Heart left ventricle (tissue), 16 donors: ENCODE data around the gene EFR3B. TPM values are rescaled to one million over a fixed set of nuclear protein-coding genes. Genes with fewer than 3 reads are reported as not detected.
"Not testable (repeated sequence)": the region's sequence is repeated elsewhere in the genome, so short reads cannot be mapped to it uniquely, and the experiment has no call there.

Source experiments
- ATAC-seq, 4 donors: fragments of 200-7000 bp; cut with Tn5 transposase; one replicate each; pipeline ENCODE4 v1.9.1; 2020 to 2022; ENCODE audit warnings: moderate library complexity in 4 of 4, mild to moderate bottlenecking in 3 of 4, moderate number of reproducible peaks in 1 of 4
- DNase-seq, 5 donors: peaks; one replicate each; pipeline ENCODE4 v3.0.0-alpha.2; 2020
- H3K27ac ChIP-seq, 12 donors: fragments of 200-600 bp; sonication (generic) in 4 of 12; one replicate each; pipeline versions ENCODE4 v1.5.0 to v1.8.0; 2016 to 2022; ENCODE audit warnings: mild to moderate bottlenecking in 2 of 12
- H3K27me3 ChIP-seq, 9 donors: fragments of 200-600 bp; sonication (generic) in 2 of 9; one replicate each; pipeline versions ENCODE4 v1.5.1 to v1.8.0; 2016 to 2022; ENCODE audit warnings: mild to moderate bottlenecking in 3 of 9
- H3K36me3 ChIP-seq, 9 donors: fragments of 200-600 bp; sonication (generic) in 2 of 9; one replicate each; pipeline versions ENCODE4 v1.5.0 to v1.8.0; 2018 to 2022; ENCODE audit warnings: mild to moderate bottlenecking in 2 of 9
- H3K4me1 ChIP-seq, 12 donors: fragments of 200-600 bp; sonication (generic) in 4 of 12; one replicate each; pipeline versions ENCODE4 v1.5.0 to v1.8.0; 2016 to 2022; ENCODE audit warnings: mild to moderate bottlenecking in 3 of 12
- H3K4me3 ChIP-seq, 12 donors: fragments of 200-600 bp; sonication (generic) in 4 of 12; one replicate each; pipeline versions ENCODE4 v1.5.0 to v1.8.0; 2017 to 2022; ENCODE audit warnings: mild to moderate bottlenecking in 9 of 12, moderate library complexity in 4 of 12
- H3K9me3 ChIP-seq, 12 donors: fragments of 200-600 bp; sonication (generic) in 4 of 12; one replicate each; pipeline versions ENCODE4 v1.5.0 to v1.8.0; 2016 to 2022; ENCODE audit warnings: mild to moderate bottlenecking in 1 of 12
- POLR2A ChIP-seq, 2 donors: fragments of 450-650 bp; IDR thresholded peaks; one replicate each; pipeline ENCODE4 v1.6.1; 2017; ENCODE audit warnings: antibody characterized with exemption in 2 of 2, mild to moderate bottlenecking in 2 of 2, moderate library complexity in 2 of 2
- WGBS, 4 donors: extraction: QIAGEN DNeasy Blood & Tissue Kit in 2 of 4; methylation state at CpG; one replicate each; pipeline versions ENCODE4 v1.1.5 to v1.1.7; 2013 to 2018; 5-methylcytosine and 5-hydroxymethylcytosine counted together
- intact Hi-C, 10 donors: fragments of 100-400 bp; cut with DNase I; formaldehyde crosslinking; loops; one replicate each; pipeline versions ENCODE4 v1.11.1 to v1.14.2; 2022
- polyA plus RNA-seq, 2 donors: library from polyadenylated mRNA; stranded (reverse); fragments of 200-250 nt; gene quantifications; one replicate each; pipeline ENCODE4 v1.2.3, GENCODE V29; 2013
- total RNA-seq, 9 donors: library from RNA; depleted of rRNA in 2 of 9; stranded (reverse); fragments of >200 nt in 2 of 9; fragmentation: NEBNext Ultra II Directional in 3 of 9; extraction: Animal tissue kit (Norgen Biotek cat#: 25700) in 3 of 9; gene quantifications; one replicate each; pipeline versions ENCODE4 v1.1.0 to v1.2.4, GENCODE V29; 2016 to 2023
- TF ChIP-seq, protein P1 (sequence below), 12 donors: fragments of 200-600 bp; sonication (generic) in 4 of 12; IDR thresholded peaks; one replicate each; pipeline versions ENCODE4 v1.5.0 to v1.8.0; 2018 to 2022; ENCODE audit warnings: antibody characterized with exemption in 12 of 12, mild to moderate bottlenecking in 5 of 12
- donor health status: ischemic (EF 13 %, LVEDD 7.1; RV severe dilation, severe dysfunction).
- donor health status: healthy with polysubstance abuse.
- donor health status: DM: no; HTN: yes; CAD: no.
- donor health status: DM: no; HTN: no; CAD: no.
- donor health status: ischemic (EF 25% LVEDD 6.9; RV normal size, moderate dysfunction).
- donor health status: ischemic (EF 25% LVEDD 5.7; RV mildly dilated, moderate dysfunction).
- donor health status: healthy.
- donor health status: DM: yes; HTN: yes; CAD: no.
- donor health status: ischemic (EF 35%, LVEDD 5.7; RV mildly dilated, moderate dysfunction).
- donor health status: nonischemic (EF 11% LVEDD 7.7; RV severe dilation, severe dysfunction).
- donor health status: DM: yes; HTN: yes; CAD: no.
- donor health status: PGD.
- donor health status: ischemic (EF 29% LVEDD 5.4; RV normal size, mild dysfunction).
- donor health status: nonischemic (EF 23%, LVEDD 6.1; RV moderate dilation, normal function).

Gene EFR3B
- total and polyA plus RNA-seq, 11 donors: 1.7 to 13.8 (median 5.5) TPM

DNA sequence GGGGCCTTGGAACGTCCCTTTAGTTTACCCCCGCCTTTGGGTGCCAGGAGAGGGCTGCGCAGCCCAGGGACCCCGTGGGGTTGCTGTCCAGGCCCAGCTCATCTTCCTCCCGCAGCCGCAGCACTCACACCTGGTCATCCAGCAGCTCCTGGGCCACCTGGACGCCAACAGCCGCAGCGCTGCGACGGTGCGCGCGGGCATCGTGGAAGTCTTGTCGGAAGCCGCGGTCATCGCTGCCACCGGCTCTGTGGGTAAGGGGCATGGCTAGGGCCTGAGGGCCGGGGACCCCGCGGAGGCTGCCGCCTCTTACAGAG, 89.3 kb downstream of the EFR3B start:
- intact Hi-C loops: loop anchor here in 1 of 10 donors (5.0 kb wide), 1 partner anchor 66 kb away; no protein-coding TSS in a partner anchor
- ATAC-seq (no peak), DNase-seq (no peak)
- Histone ChIP-seq H3K27ac (no peak overlapping the region), H3K27me3 (peaks cover 0 to 26% (median 0%) of the 10 kb centered on the region in 9 donors), H3K9me3 (no peaks in the 10 kb centered on the region), H3K4me1 (peaks cover 0 to 28% (median 8%) of the 10 kb centered on the region in 12 donors), H3K36me3 (peaks cover 0 to 5% (median 0%) of the 10 kb centered on the region in 9 donors), H3K4me3 (peak overlapping the region in 10 of 12 donors; percentile 16 to 48 (median 34))
- TF ChIP-seq, protein P1, sequence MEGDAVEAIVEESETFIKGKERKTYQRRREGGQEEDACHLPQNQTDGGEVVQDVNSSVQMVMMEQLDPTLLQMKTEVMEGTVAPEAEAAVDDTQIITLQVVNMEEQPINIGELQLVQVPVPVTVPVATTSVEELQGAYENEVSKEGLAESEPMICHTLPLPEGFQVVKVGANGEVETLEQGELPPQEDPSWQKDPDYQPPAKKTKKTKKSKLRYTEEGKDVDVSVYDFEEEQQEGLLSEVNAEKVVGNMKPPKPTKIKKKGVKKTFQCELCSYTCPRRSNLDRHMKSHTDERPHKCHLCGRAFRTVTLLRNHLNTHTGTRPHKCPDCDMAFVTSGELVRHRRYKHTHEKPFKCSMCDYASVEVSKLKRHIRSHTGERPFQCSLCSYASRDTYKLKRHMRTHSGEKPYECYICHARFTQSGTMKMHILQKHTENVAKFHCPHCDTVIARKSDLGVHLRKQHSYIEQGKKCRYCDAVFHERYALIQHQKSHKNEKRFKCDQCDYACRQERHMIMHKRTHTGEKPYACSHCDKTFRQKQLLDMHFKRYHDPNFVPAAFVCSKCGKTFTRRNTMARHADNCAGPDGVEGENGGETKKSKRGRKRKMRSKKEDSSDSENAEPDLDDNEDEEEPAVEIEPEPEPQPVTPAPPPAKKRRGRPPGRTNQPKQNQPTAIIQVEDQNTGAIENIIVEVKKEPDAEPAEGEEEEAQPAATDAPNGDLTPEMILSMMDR (IDR thresholded peaks at IDR 0.05): no peak
- no peak for TF ChIP-seq POLR2A (IDR thresholded peaks at IDR 0.05)
- WGBS, 4 donors: 57 to 75% (median 65%) methylated on average over 7 to 24 of the region's 24 CpGs

DNA sequence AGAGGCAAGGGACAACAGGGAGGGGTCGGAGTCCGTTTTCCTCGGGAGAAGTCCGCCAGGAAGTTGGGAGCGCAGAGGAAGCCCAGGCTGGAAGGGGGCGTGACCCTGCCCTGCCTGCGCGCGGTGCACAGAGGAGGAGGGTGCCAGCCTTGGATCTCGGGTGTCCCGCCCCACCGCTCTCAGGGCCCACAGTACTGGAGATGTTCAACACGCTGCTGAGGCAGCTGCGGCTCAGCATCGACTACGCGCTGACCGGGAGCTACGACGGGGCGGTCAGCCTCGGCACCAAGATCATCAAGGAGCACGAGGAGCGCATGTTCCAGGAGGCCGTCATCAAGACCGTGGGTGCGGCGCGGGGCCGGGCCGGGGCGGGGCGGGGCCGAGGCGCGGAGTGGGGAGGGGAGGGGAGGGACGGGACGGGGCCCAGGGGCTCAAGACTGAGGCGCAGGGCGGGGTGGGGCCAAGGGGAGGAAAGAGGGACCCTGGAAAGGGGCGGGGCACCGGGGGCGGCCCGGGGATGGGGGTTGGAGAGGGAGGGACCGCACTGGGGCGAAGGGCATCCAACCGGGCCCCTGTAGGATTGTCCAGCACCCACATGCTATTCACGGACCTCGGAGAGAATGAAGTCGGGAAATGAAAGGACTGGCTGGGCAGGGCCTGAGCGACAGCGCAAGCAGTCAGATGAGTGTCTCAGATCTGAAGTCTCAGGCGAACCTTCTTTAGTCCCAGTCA, 89.9 kb downstream of the EFR3B start:
- intact Hi-C loops: loop anchor here in 1 of 10 donors (5.0 kb wide), 1 partner anchor 66 kb away; no protein-coding TSS in a partner anchor
- Histone ChIP-seq H3K4me3 (peak overlapping the region in 11 of 12 donors; percentile 16 to 48 (median 31)), H3K27me3 (peaks cover 0 to 26% (median 0%) of the 10 kb centered on the region in 9 donors), H3K36me3 (peaks cover 0 to 5% (median 0%) of the 10 kb centered on the region in 9 donors), H3K9me3 (no peaks in the 10 kb centered on the region), H3K4me1 (peaks cover 0 to 28% (median 8%) of the 10 kb centered on the region in 12 donors), H3K27ac (no peak overlapping the region)
- DNase-seq: peak in 2 of 5 donors; percentile 25 to 36
- whole genome bisulfite sequencing, 4 donors: 14 to 41% (median 25%) methylated on average over 18 to 53 of the region's 53 CpGs
- peak; percentile 26 to 60 (median 40) for ATAC-seq
- no peak for TF ChIP-seq POLR2A (IDR thresholded peaks at IDR 0.05)
- TF ChIP-seq, protein P1 (IDR thresholded peaks at IDR 0.05): no peak

DNA sequence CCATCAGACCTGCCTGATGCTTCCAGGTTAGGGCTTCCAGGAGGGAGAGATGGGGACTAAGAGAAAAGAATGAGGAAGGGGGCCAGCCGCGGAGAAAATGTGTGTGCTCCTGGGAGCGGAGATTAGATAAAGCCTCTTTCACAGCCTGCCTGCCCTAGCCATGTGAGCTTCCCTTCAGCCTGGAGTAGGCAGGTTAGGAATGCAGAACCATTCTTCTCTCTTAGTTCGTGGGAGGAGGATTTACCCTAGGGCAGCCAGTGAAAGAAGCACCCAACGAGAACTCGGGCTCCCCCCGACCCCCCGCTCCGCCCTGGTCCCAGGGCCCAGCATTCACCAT, 90.4 kb downstream of the EFR3B start:
- peaks cover 0 to 28% (median 8%) of the 10 kb centered on the region in 12 donors for H3K4me1 ChIP-seq
- H3K4me3 ChIP-seq: peak overlapping the region in 11 of 12 donors; percentile 16 to 48 (median 31)
- DNase-seq: no peak
- ATAC-seq: no peak
- intact Hi-C loops: loop anchor here in 1 of 10 donors (5.0 kb wide), 1 partner anchor 65 kb away; no protein-coding TSS in a partner anchor
- WGBS, 4 donors: 43 to 58% (median 45%) methylated on average over 5 to 9 of the region's 9 CpGs
- H3K27me3 ChIP-seq: peaks cover 0 to 26% (median 0%) of the 10 kb centered on the region in 9 donors
- no peak for TF ChIP-seq POLR2A (IDR thresholded peaks at IDR 0.05)
- TF ChIP-seq, protein P1 (IDR thresholded peaks at IDR 0.05): no peak
- no peak overlapping the region for H3K27ac ChIP-seq
- no peaks in the 10 kb centered on the region for H3K9me3 ChIP-seq
- H3K36me3 ChIP-seq: peaks cover 0 to 5% (median 0%) of the 10 kb centered on the region in 9 donors

DNA sequence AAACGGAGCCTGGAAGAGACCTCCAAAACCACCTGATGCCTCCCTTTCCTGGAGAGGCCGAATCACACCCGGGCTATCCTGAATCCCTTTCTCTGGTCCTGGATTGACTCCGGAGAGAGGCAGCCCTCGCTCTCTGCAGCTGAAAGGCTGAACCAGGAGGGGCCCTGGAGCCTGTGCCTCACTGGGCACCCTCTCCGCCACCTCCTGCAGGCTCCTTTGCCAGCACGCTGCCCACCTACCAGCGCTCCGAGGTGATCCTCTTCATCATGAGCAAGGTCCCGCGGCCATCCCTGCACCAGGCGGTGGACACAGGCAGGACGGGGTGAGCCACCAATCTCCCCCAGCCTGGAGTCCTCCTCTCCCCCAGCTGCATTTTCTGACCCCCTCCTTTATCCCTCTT, 90.8 kb downstream of the EFR3B start:
- peaks cover 0 to 25% (median 8%) of the 10 kb centered on the region in 12 donors for H3K4me1 ChIP-seq
- H3K9me3 ChIP-seq: no peaks in the 10 kb centered on the region
- H3K4me3 ChIP-seq: no peak overlapping the region
- TF ChIP-seq POLR2A (IDR thresholded peaks at IDR 0.05): no peak
- TF ChIP-seq, protein P1 (IDR thresholded peaks at IDR 0.05): no peak
- 91 to 93% (median 93%) methylated on average over 12 to 13 of the region's 13 CpGs for WGBS, 4 donors
- H3K27ac ChIP-seq: no peak overlapping the region
- H3K27me3 ChIP-seq: peaks cover 0 to 26% (median 0%) of the 10 kb centered on the region in 9 donors
- no peak for DNase-seq
- no peak for ATAC-seq
- intact Hi-C loops: loop anchor here in 1 of 10 donors (5.0 kb wide), 1 partner anchor 65 kb away; no protein-coding TSS in a partner anchor
- peaks cover 0 to 5% (median 0%) of the 10 kb centered on the region in 9 donors for H3K36me3 ChIP-seq

DNA sequence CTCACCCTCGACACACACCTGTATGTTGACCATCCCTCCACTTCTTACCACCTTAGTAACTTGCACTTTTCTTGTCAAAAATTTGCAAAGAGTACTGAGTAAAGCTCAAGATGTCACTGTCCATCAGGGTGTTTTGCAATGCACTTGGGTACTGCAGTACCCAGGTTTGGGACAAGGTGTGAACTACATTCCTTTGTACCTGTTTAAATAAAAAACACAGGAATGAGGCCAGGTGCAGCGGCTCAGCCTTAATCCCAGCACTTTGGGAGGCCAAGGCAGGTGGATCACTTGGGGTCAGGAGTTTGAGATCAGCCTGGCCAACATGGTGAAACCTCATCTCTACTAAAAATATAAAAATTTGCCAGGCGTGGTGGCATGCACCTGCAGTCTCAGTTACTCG, 98.7 kb downstream of the EFR3B start:
- H3K27me3 ChIP-seq, H3K4me3 ChIP-seq, DNase-seq, H3K4me1 ChIP-seq, H3K9me3 ChIP-seq, H3K27ac ChIP-seq, ATAC-seq, intact Hi-C loops: not testable (repeated sequence)
- H3K36me3 ChIP-seq: peaks cover 0 to 42% (median 12%) of the 10 kb centered on the region in 9 donors
- 91 to 96% (median 95%) methylated on average over 4 of the region's 4 CpGs for WGBS, 4 donors
